ENCODE results near the gene PLCXD1. TPM values are rescaled to one million over a fixed set of nuclear protein-coding genes. Genes with fewer than 3 reads are reported as not detected.

PLCXD1 gene
- polyA plus RNA-seq, 1 donor from 2014 or later: 30.1 TPM

DNA sequence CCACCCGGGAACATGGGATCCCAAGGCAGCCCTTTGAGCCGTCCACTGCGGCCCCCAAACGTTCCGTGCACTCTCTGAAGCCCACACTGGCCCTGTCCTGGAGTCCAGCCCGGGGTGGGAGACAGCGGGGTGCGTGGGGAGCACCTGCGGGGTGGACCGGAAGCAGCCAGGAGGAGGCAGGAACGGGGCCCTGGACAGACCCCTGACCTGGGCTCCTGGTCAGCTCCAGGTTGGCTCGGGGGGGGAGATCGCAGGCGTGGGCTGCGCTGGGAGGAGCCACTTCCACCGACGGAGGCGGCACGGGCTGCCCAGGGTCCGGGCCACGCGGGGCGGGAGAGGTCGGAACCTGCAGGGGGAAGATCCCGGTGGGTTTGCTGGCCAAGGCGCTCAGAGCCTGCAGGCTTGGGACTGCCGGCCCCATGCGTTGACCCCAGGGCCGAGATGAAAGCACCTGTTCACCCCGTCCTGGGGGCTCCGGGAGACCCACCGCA, 5.7 kb upstream of the PLCXD1 start:
- Histone ChIP-seq H2AFZ (ENCODE audit: low read depth, low read length) (no peak overlapping the region), H3K9me2 (ENCODE audit: insufficient read depth, low read length) (no peaks in the 10 kb centered on the region), H3K27ac (ENCODE audit: low read length) (no peak overlapping the region), H3K27me3 (ENCODE audit: insufficient read depth, low read depth, low read length) (peaks cover 12% of the 10 kb centered on the region), H3K4me3 (ENCODE audit: low read length) (no peak overlapping the region), H3K9ac (ENCODE audit: low read length) (no peak overlapping the region), H3K4me2 (ENCODE audit: low read length) (no peak overlapping the region), H3K36me3 (ENCODE audit: insufficient read depth, low read length) (no peaks in the 10 kb centered on the region), H4K20me1 (ENCODE audit: insufficient read depth) (no peaks in the 10 kb centered on the region), H3K9me3 (ENCODE audit: low read length) (no peaks in the 10 kb centered on the region), H3K79me2 (replicated peaks; ENCODE audit: insufficient read depth, low read length) (no peaks in the 10 kb centered on the region), H3F3A (ENCODE audit: insufficient read depth, low read length, poor library complexity, severe bottlenecking) (no peaks in the 10 kb centered on the region)
- TF ChIP-seq SMC3 (conservative IDR thresholded peaks at IDR 0.05; ENCODE audit: poor library complexity) (no peak), TAF1 (IDR thresholded peaks at IDR 0.05; ENCODE audit: low read depth) (no peak), POLR2AphosphoS5 (IDR thresholded peaks at IDR 0.05) (no peak), RAD21 (conservative IDR thresholded peaks at IDR 0.05) (no peak), EP300 (conservative IDR thresholded peaks at IDR 0.05; ENCODE audit: poor library complexity, severe bottlenecking) (no peak), EZH2 (IDR thresholded peaks at IDR 0.05; ENCODE audit: borderline replicate concordance, insufficient read depth, low read length, poor library complexity, severe bottlenecking) (no peak), MXI1 (conservative IDR thresholded peaks at IDR 0.05; ENCODE audit: poor library complexity, severe bottlenecking) (no peak)
- TF ChIP-seq, protein P1, sequence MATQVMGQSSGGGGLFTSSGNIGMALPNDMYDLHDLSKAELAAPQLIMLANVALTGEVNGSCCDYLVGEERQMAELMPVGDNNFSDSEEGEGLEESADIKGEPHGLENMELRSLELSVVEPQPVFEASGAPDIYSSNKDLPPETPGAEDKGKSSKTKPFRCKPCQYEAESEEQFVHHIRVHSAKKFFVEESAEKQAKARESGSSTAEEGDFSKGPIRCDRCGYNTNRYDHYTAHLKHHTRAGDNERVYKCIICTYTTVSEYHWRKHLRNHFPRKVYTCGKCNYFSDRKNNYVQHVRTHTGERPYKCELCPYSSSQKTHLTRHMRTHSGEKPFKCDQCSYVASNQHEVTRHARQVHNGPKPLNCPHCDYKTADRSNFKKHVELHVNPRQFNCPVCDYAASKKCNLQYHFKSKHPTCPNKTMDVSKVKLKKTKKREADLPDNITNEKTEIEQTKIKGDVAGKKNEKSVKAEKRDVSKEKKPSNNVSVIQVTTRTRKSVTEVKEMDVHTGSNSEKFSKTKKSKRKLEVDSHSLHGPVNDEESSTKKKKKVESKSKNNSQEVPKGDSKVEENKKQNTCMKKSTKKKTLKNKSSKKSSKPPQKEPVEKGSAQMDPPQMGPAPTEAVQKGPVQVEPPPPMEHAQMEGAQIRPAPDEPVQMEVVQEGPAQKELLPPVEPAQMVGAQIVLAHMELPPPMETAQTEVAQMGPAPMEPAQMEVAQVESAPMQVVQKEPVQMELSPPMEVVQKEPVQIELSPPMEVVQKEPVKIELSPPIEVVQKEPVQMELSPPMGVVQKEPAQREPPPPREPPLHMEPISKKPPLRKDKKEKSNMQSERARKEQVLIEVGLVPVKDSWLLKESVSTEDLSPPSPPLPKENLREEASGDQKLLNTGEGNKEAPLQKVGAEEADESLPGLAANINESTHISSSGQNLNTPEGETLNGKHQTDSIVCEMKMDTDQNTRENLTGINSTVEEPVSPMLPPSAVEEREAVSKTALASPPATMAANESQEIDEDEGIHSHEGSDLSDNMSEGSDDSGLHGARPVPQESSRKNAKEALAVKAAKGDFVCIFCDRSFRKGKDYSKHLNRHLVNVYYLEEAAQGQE (IDR thresholded peaks at IDR 0.05; ENCODE audit: borderline replicate concordance): no peak
- TF ChIP-seq, protein P2, sequence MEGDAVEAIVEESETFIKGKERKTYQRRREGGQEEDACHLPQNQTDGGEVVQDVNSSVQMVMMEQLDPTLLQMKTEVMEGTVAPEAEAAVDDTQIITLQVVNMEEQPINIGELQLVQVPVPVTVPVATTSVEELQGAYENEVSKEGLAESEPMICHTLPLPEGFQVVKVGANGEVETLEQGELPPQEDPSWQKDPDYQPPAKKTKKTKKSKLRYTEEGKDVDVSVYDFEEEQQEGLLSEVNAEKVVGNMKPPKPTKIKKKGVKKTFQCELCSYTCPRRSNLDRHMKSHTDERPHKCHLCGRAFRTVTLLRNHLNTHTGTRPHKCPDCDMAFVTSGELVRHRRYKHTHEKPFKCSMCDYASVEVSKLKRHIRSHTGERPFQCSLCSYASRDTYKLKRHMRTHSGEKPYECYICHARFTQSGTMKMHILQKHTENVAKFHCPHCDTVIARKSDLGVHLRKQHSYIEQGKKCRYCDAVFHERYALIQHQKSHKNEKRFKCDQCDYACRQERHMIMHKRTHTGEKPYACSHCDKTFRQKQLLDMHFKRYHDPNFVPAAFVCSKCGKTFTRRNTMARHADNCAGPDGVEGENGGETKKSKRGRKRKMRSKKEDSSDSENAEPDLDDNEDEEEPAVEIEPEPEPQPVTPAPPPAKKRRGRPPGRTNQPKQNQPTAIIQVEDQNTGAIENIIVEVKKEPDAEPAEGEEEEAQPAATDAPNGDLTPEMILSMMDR (IDR thresholded peaks at IDR 0.05; ENCODE audit: poor library complexity, severe bottlenecking): no peak

DNA sequence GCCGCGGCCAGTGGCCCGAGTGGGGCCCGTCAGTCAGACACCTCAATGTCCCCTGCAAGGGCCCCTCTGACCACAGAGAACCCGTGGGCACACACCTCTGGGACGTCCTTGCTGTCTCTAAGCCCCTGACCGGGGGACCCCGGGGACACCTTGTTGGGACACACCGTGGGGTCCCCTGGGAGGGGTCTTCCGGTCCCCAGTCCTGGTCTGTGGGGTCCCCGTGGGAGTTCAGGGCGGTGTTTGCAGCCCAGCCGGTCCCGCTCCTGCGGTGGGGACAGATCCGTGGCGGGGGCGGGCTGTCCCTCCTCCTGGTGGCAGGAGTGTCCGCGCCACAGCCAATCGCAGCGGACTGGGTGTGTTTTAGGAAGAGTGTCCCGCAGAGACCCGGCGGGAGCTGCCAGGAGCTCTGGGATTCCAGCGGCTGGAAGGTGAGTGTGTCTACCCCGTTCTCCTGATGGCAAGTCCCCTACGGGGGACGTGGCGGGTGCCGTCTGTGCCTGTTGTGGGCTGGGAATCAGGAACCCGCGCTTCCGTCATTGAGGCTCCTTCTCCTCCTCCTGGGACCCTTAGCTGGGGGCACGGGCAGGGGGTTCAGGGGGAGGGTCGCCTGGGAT, 5.1 kb upstream of the PLCXD1 start:
- no peak overlapping the region for H3K4me2 ChIP-seq (ENCODE audit: low read length)
- no peaks in the 10 kb centered on the region for H3K36me3 ChIP-seq (ENCODE audit: insufficient read depth, low read length)
- H3K4me3 ChIP-seq (ENCODE audit: low read length): no peak overlapping the region
- H3K9me3 ChIP-seq (ENCODE audit: low read length): no peaks in the 10 kb centered on the region
- no peak overlapping the region for H3K27ac ChIP-seq (ENCODE audit: low read length)
- H3K27me3 ChIP-seq (ENCODE audit: insufficient read depth, low read depth, low read length): peaks cover 12% of the 10 kb centered on the region
- H4K20me1 ChIP-seq (ENCODE audit: insufficient read depth): no peaks in the 10 kb centered on the region
- H3K9ac ChIP-seq (ENCODE audit: low read length): no peak overlapping the region
- H3K79me2 ChIP-seq (replicated peaks; ENCODE audit: insufficient read depth, low read length): no peaks in the 10 kb centered on the region
- TF ChIP-seq EP300 (conservative IDR thresholded peaks at IDR 0.05; ENCODE audit: poor library complexity, severe bottlenecking) (no peak), POLR2AphosphoS5 (IDR thresholded peaks at IDR 0.05) (no peak)
- no peak overlapping the region for H2AFZ ChIP-seq (ENCODE audit: low read depth, low read length)
- H3K9me2 ChIP-seq (ENCODE audit: insufficient read depth, low read length): no peaks in the 10 kb centered on the region
- no peaks in the 10 kb centered on the region for H3F3A ChIP-seq (ENCODE audit: insufficient read depth, low read length, poor library complexity, severe bottlenecking)

Data from neural cell (in vitro differentiated cells).